ENCODE data around the gene LRRC10.
A peak's percentile ranks its signal among the peaks of the same experiment; 100 is the strongest.

Gene LRRC10

GRCh38 chr12:69610729-69611128, at the start of gene LRRC10:
LRRC10 (minus strand) TSS chr12:69610907; CDS start chr12:69610838, 69 bp downstream.
- no peak for DNase-seq (ENCODE audit: low spot score)

- DNase-seq (ENCODE audit: low spot score) = no peak
Measured at GRCh38 chr12:69660164-69660863, 49.6 kb upstream of the LRRC10 start.

GRCh38 chr12:69658203-69658602, 47.5 kb upstream of the LRRC10 start:
- no peak for DNase-seq (ENCODE audit: low spot score)

GRCh38 chr12:69657376-69658137, 46.9 kb upstream of the LRRC10 start:
- no peak for DNase-seq (ENCODE audit: low spot score)

- DNase-seq (ENCODE audit: low spot score) = peak; percentile 25
Measured at GRCh38 chr12:69655616-69656340, 45.1 kb upstream of the LRRC10 start.

GRCh38 chr12:69653703-69654102, 43.0 kb upstream of the LRRC10 start:
- no peak for DNase-seq (ENCODE audit: low spot score)

- no peak for DNase-seq (ENCODE audit: low spot score)
Measured at GRCh38 chr12:69651922-69652321, 41.2 kb upstream of the LRRC10 start.

- no peak for DNase-seq (ENCODE audit: low spot score)
Measured at GRCh38 chr12:69649529-69649928, 38.8 kb upstream of the LRRC10 start.

GRCh38 chr12:69648476-69648875, 37.8 kb upstream of the LRRC10 start:
- peak; percentile 86 for DNase-seq (ENCODE audit: low spot score)

- DNase-seq (ENCODE audit: low spot score) = no peak
Measured at GRCh38 chr12:69647178-69647577, 36.5 kb upstream of the LRRC10 start.

GRCh38 chr12:69645031-69645430, 34.3 kb upstream of the LRRC10 start:
- DNase-seq (ENCODE audit: low spot score) = no peak

- no peak for DNase-seq (ENCODE audit: low spot score)
Measured at GRCh38 chr12:69644511-69644910, 33.8 kb upstream of the LRRC10 start.

GRCh38 chr12:69642531-69642930, 31.8 kb upstream of the LRRC10 start:
- no peak for DNase-seq (ENCODE audit: low spot score)

- DNase-seq (ENCODE audit: low spot score) = no peak
Measured at GRCh38 chr12:69641546-69641945, 30.8 kb upstream of the LRRC10 start.

GRCh38 chr12:69639400-69640016, 28.8 kb upstream of the LRRC10 start:
- DNase-seq (ENCODE audit: low spot score) = peak; percentile 83

- no peak for DNase-seq (ENCODE audit: low spot score)
Measured at GRCh38 chr12:69633061-69633460, 22.4 kb upstream of the LRRC10 start.

- DNase-seq (ENCODE audit: low spot score) = peak; percentile 54
Measured at GRCh38 chr12:69630191-69630590, 19.5 kb upstream of the LRRC10 start.

- DNase-seq (ENCODE audit: low spot score) = no peak
Measured at GRCh38 chr12:69627501-69627900, 16.8 kb upstream of the LRRC10 start.

- no peak for DNase-seq (ENCODE audit: low spot score)
Measured at GRCh38 chr12:69623970-69624369, 13.3 kb upstream of the LRRC10 start.

- DNase-seq (ENCODE audit: low spot score) = no peak
Measured at GRCh38 chr12:69621551-69621950, 10.8 kb upstream of the LRRC10 start.

- no peak for DNase-seq (ENCODE audit: low spot score)
Measured at GRCh38 chr12:69620921-69621320, 10.2 kb upstream of the LRRC10 start.

- no peak for DNase-seq (ENCODE audit: low spot score)
Measured at GRCh38 chr12:69620077-69620476, 9.4 kb upstream of the LRRC10 start.
